SK-N-SH treated with all-trans-retinoic acid at 6 μM for 48 hours (cell line): ENCODE data around the gene FOSB.

Source experiments
- GLIS3 ChIP-seq: fragments of 250-450 bp; sonication (Bioruptor Pico); IDR thresholded peaks from 2 replicates; pipeline ENCODE4 v1.5.0; 2020; ENCODE audit warnings: mild to moderate bottlenecking, moderate library complexity
- OSR1 ChIP-seq: fragments of 250-450 bp; sonication (Bioruptor Pico); IDR thresholded peaks from 2 replicates; pipeline ENCODE4 v1.8.0; 2022; ENCODE audit warnings: moderate library complexity, mild to moderate bottlenecking, inconsistent platforms
- RARB ChIP-seq: fragments of 250-450 bp; sonication (Bioruptor Pico); IDR thresholded peaks from 2 replicates; pipeline ENCODE4 v1.8.0; 2021; ENCODE audit warnings: mild to moderate bottlenecking, moderate library complexity
- ZC3H10 ChIP-seq: fragments of 250-450 bp; sonication (Bioruptor Pico); IDR thresholded peaks from 2 replicates; pipeline ENCODE4 v1.5.1; 2021; ENCODE audit warnings: mild to moderate bottlenecking, moderate library complexity

GRCh38 chr19:45517238-45517637 is 49.4 kb downstream of the FOSB start:
- TF ChIP-seq ZC3H10 (CRISPR knock-in tag) (no peak), RARB (CRISPR knock-in tag) (no peak), GLIS3 (CRISPR knock-in tag) (no peak), OSR1 (CRISPR knock-in tag) (no peak)
